Tibial nerve (tissue), 4 donors: ENCODE data around the gene PANX3.

Source experiments
- EP300 ChIP-seq, 2 donors: sonication (generic); formaldehyde crosslinking; IDR thresholded peaks; one replicate each; pipeline ENCODE4 v1.6.1; 2017; ENCODE audit warnings: antibody characterized with exemption in 2 of 2, mild to moderate bottlenecking in 1 of 2
- TF ChIP-seq, protein P1 (sequence below), 5 experiments: fragments of 200-600 bp in 3 of 5; fragments of 450-650 bp in 2 of 5; sonication (generic) in 3 of 5; IDR thresholded peaks; one replicate each; pipeline ENCODE4 v1.5.1; 2016 to 2019; ENCODE audit warnings: antibody characterized with exemption in 5 of 5, mild to moderate bottlenecking in 3 of 5, moderate library complexity in 2 of 5

DNA sequence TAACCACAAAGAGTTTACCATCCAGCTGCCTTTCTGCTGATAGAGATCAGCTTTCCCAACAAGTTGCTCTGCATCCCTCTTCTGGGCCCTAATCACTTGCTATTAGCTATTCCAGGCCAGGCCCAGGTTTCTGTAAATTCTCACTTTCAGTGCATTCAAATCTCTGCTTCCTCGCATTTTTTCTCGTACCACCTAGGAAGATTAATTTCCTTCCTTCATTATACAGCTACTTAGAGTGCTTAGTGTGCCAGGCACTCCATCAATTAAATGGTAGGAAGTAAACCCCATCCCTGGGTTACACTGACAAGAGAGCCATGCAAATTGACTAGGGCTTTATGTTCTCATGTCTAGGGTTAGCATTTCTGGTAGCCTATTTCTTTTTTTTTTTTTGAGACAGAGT, 52.6 kb downstream of the PANX3 start:
- TF ChIP-seq, protein P1, sequence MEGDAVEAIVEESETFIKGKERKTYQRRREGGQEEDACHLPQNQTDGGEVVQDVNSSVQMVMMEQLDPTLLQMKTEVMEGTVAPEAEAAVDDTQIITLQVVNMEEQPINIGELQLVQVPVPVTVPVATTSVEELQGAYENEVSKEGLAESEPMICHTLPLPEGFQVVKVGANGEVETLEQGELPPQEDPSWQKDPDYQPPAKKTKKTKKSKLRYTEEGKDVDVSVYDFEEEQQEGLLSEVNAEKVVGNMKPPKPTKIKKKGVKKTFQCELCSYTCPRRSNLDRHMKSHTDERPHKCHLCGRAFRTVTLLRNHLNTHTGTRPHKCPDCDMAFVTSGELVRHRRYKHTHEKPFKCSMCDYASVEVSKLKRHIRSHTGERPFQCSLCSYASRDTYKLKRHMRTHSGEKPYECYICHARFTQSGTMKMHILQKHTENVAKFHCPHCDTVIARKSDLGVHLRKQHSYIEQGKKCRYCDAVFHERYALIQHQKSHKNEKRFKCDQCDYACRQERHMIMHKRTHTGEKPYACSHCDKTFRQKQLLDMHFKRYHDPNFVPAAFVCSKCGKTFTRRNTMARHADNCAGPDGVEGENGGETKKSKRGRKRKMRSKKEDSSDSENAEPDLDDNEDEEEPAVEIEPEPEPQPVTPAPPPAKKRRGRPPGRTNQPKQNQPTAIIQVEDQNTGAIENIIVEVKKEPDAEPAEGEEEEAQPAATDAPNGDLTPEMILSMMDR (IDR thresholded peaks at IDR 0.05), result no peak
- TF ChIP-seq EP300 (IDR thresholded peaks at IDR 0.05), result no peak
